Esophagus mucosa (tissue), 1 donor: Measurements from ENCODE around the gene VPS37B. TPM values are rescaled to one million over a fixed set of nuclear protein-coding genes. Genes with fewer than 3 reads are reported as not detected.
A peak's percentile ranks its signal among the peaks of the same experiment; 100 is the strongest.
"Not testable (repeated sequence)": the region's sequence is repeated elsewhere in the genome, so short reads cannot be mapped to it uniquely, and the experiment has no call there.

ENCODE experiments used
- ATAC-seq: fragments of 200-7000 bp; cut with Tn5 transposase; one replicate; pipeline ENCODE4 v1.9.1; 2020
- total RNA-seq: library from RNA; stranded (reverse); gene quantifications from one replicate; pipeline ENCODE4 v1.2.4, GENCODE V29; 2023
- donor health status: DM: yes; HTN: yes; CAD: no.

Gene VPS37B
- total RNA-seq, 1 donor from 2014 or later = 51.4 TPM

- ATAC-seq = not testable (repeated sequence)
These were observed 9.3 kb upstream of the VPS37B start for GRCh38 chr12:122905258-122905657.

- no peak for ATAC-seq
These were observed 7.7 kb upstream of the VPS37B start for GRCh38 chr12:122903693-122904034.

GRCh38 chr12:122902854-122903692 lies 7.1 kb upstream of the VPS37B start:
- ATAC-seq = no peak

GRCh38 chr12:122899887-122900286 lies 4.0 kb upstream of the VPS37B start:
- ATAC-seq = no peak

GRCh38 chr12:122896662-122897061 lies 738 bp upstream of the VPS37B start:
- ATAC-seq = no peak

GRCh38 chr12:122895320-122895703 lies 612 bp downstream of the VPS37B start:
- ATAC-seq = no peak

GRCh38 chr12:122894193-122895121 lies 1.5 kb downstream of the VPS37B start:
- peak; percentile 62 for ATAC-seq

- peak; percentile 25 for ATAC-seq
These were observed 2.4 kb downstream of the VPS37B start for GRCh38 chr12:122893208-122894153.

GRCh38 chr12:122892724-122893123 lies 3.2 kb downstream of the VPS37B start:
- ATAC-seq = not testable (repeated sequence)

GRCh38 chr12:122891661-122892525 lies 4.0 kb downstream of the VPS37B start:
- no peak for ATAC-seq

GRCh38 chr12:122889761-122890520 lies 6.0 kb downstream of the VPS37B start:
- ATAC-seq = no peak

- ATAC-seq = peak; percentile 78
These were observed 7.6 kb downstream of the VPS37B start for GRCh38 chr12:122888232-122888752.

GRCh38 chr12:122887819-122888212 lies 8.1 kb downstream of the VPS37B start:
- peak; percentile 41 for ATAC-seq

GRCh38 chr12:122886851-122887818 lies 8.8 kb downstream of the VPS37B start:
- ATAC-seq = peak; percentile 65

- ATAC-seq = no peak
These were observed 9.8 kb downstream of the VPS37B start for GRCh38 chr12:122886161-122886560.

- ATAC-seq = no peak
These were observed 11.1 kb downstream of the VPS37B start for GRCh38 chr12:122884860-122885259.

GRCh38 chr12:122884091-122884826 lies 11.7 kb downstream of the VPS37B start:
- no peak for ATAC-seq

- ATAC-seq = no peak
These were observed 12.9 kb downstream of the VPS37B start for GRCh38 chr12:122882908-122883558.
